GM19193 (cell line): ENCODE results near the gene GPBAR1.

Experiments
- POLR2A ChIP-seq: IDR thresholded peaks from 4 replicates; pipeline ENCODE4 v1.6.1; 2011; ENCODE audit not compliant: insufficient read depth, insufficient read length; ENCODE audit errors: extremely low read depth

The GPBAR1 gene

DNA sequence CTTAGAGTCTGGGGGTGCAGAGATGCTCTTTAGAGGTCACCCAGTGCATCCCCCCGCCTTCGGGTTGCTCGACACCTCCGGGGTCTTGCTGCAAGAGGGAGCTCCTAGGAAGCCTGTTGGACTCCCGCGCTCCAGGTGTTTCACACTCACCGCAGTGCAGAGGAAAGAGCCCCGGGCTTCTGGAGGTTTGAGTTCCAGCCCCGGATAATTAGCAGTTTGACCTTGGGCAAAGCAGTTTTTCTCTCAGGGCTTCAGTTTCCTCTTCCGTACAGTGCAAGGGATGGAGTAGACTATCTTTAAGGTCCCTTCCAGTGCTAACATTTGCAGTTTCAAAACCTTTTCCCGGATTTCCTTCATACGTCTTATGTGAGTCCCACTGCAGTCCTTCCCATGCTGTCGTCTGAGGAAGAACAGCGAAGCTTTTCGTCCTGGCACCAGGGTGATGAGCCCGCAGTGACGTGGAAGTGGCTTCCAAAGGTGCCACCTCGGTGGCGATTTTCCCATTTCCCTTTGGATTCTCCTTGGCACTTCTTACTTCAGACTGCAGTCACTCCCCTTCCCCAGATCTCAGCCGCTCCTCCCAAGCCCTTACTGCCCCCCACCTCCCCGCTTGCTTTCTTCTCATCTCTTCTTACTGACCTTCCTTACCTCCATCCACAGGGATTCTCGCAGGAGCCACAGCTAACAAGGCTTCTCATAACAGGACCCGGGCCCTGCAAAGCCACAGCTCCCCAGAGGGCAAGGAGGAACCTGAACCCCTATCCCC lies 10.1 kb downstream of the GPBAR1 start:
- no peak for TF ChIP-seq POLR2A

DNA sequence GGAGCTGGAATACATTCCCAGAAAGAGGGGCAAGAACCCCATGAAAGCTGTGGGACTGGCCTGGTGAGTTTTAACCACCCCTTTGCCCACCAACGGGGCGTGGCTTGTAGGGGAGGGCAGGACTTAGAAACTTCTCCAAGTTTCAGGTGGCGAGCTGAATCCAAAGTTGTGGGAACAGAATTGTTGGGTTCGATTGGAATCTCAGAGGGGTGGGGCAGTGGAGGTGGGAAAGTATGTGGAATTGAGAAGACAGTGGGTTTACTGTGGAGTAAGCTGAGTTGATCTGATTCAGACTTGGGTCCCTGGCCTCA lies 10.6 kb downstream of the GPBAR1 start:
- no peak for TF ChIP-seq POLR2A

DNA sequence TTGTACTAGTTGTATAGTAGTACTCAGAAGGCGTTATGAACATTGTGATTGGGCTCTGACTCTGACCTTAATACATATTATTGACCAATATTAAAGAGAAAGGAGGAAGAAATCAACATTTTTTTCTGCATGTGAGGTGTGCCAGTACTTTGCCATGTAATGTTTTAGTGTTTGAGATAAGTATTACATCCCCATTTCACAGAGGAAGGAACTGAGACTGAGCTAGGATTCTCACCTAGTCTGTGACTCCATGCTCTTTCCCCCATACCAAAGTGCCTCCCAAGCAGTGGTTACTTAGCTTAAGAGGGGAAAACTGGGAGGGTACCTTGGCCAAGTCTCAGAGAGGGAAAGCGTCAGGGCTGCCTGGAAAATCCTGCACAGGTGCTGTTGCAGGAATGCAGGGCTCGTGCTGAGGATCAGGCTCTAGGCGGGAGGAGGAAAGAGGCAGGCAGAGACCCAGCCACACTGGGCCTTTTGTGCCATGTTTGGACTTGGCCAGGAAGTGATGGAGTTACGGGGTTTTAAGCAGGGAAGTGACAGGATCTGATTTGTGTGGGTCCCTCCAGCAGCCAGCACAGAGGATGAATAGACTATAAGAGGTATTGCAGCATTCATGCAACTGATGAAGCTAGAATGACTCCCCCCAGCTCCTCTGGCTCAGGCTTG lies 11.2 kb downstream of the GPBAR1 start:
- TF ChIP-seq POLR2A, result no peak

GRCh38 chr2:218272531-218273212 lies 11.9 kb downstream of the GPBAR1 start:
- TF ChIP-seq POLR2A, result no peak

DNA sequence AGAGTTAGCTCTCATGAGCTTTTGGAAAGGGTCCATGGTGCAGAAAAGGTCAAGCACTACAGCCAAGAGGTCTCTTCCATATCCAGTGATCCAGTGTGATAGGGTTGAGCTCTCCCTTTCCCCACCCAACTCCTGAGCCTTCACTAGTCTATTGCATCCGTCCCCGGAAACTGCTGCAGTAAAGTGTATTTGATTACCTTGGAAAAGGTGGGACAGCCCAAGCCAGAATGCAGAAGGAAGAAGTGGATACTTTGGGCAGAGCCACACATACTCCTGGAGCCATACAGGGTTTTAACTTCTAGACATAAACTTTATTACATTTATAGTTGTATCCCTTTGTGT lies 13.1 kb downstream of the GPBAR1 start:
- TF ChIP-seq POLR2A, result no peak

DNA sequence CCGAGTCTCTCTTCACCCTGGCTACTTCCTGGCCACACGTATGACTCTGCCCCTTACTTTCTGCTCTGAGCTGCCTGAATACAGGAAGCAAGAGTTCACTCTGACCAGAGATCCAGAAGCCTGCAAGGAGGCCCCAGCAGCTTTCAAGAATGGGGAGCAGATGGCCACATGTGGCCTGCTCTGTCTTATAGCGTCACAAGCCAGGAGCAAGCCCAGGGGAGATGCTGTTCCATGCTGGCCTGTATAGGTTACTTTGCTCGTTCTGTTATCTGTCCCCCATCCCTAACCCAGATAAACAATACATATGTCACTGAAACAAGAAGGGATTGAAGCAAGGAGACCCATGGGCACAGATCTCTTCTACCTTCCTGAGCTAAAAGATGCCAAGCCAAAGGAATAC lies 13.8 kb downstream of the GPBAR1 start:
- no peak for TF ChIP-seq POLR2A

DNA sequence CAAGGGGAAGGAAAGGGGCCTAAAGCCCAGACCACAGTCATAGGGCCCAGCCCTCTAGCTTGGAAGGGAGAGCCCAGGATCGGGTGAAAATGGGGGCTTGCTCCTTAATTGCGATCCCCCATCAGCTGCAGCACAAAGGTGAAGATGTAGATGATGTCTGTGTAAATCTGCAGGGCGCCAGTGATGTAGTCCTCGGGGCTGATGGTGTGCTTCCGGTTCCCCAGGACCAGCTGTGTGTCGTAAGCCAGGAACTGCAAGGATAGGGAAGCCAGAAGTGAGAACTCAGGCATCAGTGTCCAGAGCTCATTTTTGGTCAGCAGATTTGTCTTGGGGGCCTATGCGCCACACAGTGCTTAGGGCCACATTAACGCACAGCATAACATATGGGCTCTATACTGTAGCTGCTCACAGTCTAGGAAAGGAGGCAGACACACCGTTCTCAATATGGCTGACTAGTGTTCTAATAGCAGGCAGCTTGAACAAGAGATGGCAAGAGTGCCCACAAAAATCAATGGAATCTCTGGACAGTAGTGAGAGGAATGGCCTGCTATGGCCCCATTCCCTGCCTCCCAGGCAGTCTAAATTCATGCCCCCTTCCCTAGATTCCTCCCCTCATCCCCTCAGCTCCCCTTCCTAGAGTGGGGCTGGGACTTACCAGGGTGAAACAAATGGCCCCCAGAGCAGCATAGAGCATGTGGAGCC lies 14.7 kb downstream of the GPBAR1 start:
- no peak for TF ChIP-seq POLR2A

GRCh38 chr2:218276986-218277755 lies 16.4 kb downstream of the GPBAR1 start:
- TF ChIP-seq POLR2A, result no peak

DNA sequence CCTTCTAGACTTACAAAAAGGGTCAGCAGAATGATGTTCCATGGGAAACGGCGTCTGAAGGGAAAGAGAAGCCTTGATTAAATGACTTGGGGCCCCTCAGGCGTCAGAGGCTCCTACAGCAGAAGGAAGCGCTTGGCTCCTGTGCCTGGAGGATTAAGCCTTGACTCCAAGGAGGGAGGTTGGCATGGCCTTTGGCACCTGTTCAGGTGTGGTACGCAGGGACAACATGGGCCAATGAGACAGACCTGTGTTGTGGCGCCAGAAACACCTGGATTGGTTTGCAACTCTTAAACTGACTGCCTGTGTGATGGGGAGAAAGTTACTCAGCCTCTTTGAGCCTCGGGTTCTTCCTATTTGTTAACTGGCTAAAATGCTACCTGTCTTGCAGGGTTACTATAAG lies 17.1 kb downstream of the GPBAR1 start:
- no peak for TF ChIP-seq POLR2A

- no peak for TF ChIP-seq POLR2A
Measured at GRCh38 chr2:218278531-218279360, 17.9 kb downstream of the GPBAR1 start.

DNA sequence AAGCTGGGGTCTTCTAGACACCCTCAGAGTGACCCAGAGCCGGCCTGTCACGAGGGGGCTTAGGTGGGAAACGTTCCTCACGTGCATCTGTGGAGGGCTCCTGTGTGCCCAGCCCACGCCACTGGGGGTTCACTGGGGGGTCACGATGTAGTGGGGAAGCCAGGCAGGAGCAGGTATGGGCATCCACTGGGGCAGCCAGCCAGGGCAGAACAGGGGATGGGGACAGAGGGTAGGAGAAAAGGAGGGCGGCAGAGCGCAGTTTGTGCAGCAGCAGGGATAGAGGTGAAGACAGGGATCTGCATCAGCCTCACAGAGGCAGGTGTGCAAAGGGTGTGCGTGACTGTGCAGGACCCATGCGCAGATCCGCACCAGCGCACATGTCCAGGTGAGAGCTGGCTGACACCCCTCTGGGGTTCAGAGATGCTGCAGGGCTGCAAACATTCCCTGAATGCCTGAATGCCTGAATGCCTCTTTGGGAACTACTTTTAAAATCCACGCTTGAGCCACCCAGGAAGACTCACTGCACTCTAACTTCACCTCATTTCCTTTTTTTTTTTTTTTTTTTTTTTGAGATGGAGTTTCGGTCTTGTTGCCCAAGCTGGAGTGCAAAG lies 19.6 kb downstream of the GPBAR1 start:
- no peak for TF ChIP-seq POLR2A

GRCh38 chr2:218281449-218281848 lies 20.6 kb downstream of the GPBAR1 start:
- no peak for TF ChIP-seq POLR2A

- no peak for TF ChIP-seq POLR2A
Measured at GRCh38 chr2:218282173-218282991, 21.6 kb downstream of the GPBAR1 start.
